ENCODE results near the gene MX1.

- TF ChIP-seq CTCF (IDR thresholded peaks at IDR 0.05) (no peak), POLR2A (IDR thresholded peaks at IDR 0.05) (no peak), POLR2AphosphoS5 (IDR thresholded peaks at IDR 0.05) (no peak), EP300 (IDR thresholded peaks at IDR 0.05) (no peak)
Measured at GRCh38 chr21:41402231-41402630, 23.8 kb upstream of the MX1 start.
